ENCODE results near the gene CASP7. TPM values are rescaled to one million over a fixed set of nuclear protein-coding genes. Genes with fewer than 3 reads are reported as not detected.

Gene CASP7
- total RNA-seq, 1 experiment from 2014 or later = 4.7 TPM

- Mint-ChIP-seq H3K27me3 (ENCODE audit: low read depth) (no peaks in the 10 kb centered on the region), H3K9me3 (no peaks in the 10 kb centered on the region), H3K4me3 (no peak overlapping the region), H3K36me3 (no peaks in the 10 kb centered on the region), H3K4me1 (no peaks in the 10 kb centered on the region), H3K27ac (no peak overlapping the region)
- ChIA-PET CTCF (no interaction called here), POLR2A (no interaction called here)
- DNase-seq (ENCODE audit: low spot score) (no peak), ATAC-seq (no peak)
- TF ChIP-seq CBFB (CRISPR knock-in tag; IDR thresholded peaks at IDR 0.05; ENCODE audit: low read depth) (no peak), STAT6 (CRISPR knock-in tag; conservative IDR thresholded peaks at IDR 0.05; ENCODE audit: low read depth) (no peak), NFE2L1 (CRISPR knock-in tag; IDR thresholded peaks at IDR 0.05) (no peak), ELF4 (CRISPR knock-in tag; IDR thresholded peaks at IDR 0.05; ENCODE audit: low read depth) (no peak), USF1 (CRISPR knock-in tag; IDR thresholded peaks at IDR 0.05) (no peak), PRRX2 (CRISPR knock-in tag; IDR thresholded peaks at IDR 0.05) (no peak), USF2 (CRISPR knock-in tag; IDR thresholded peaks at IDR 0.05) (no peak), GABPB1 (CRISPR knock-in tag; IDR thresholded peaks at IDR 0.05) (no peak), ZNF416 (CRISPR knock-in tag; IDR thresholded peaks at IDR 0.05) (no peak), ZNF219 (CRISPR knock-in tag; IDR thresholded peaks at IDR 0.05; ENCODE audit: borderline replicate concordance) (no peak), TEAD1 (CRISPR knock-in tag; IDR thresholded peaks at IDR 0.05) (no peak), PREB (CRISPR knock-in tag; IDR thresholded peaks at IDR 0.05; ENCODE audit: borderline replicate concordance) (no peak), ZNF396 (CRISPR knock-in tag; IDR thresholded peaks at IDR 0.05; ENCODE audit: borderline replicate concordance) (no peak), FOXP1 (CRISPR knock-in tag; IDR thresholded peaks at IDR 0.05; ENCODE audit: borderline replicate concordance) (no peak), ZNF232 (CRISPR knock-in tag; IDR thresholded peaks at IDR 0.05) (no peak), ZNF138 (CRISPR knock-in tag; conservative IDR thresholded peaks at IDR 0.05) (no peak)
Measured at GRCh38 chr10:113657544-113657943, 22.2 kb upstream of the CASP7 start.

GRCh38 chr10:113661332-113661731, 18.4 kb upstream of the CASP7 start:
- POLR2A ChIA-PET = no interaction called here
- Mint-ChIP-seq H3K4me1 (0 out of 2 replicates have a peak, but pooled peaks cover 3% of the 10 kb centered on the region), H3K9me3 (no peaks in the 10 kb centered on the region), H3K36me3 (no peaks in the 10 kb centered on the region), H3K27me3 (ENCODE audit: low read depth) (no peaks in the 10 kb centered on the region), H3K27ac (no peak overlapping the region), H3K4me3 (no peak overlapping the region)
- DNase-seq (ENCODE audit: low spot score) (no peak), ATAC-seq (no peak)
- TF ChIP-seq NR1H2 (CRISPR knock-in tag; IDR thresholded peaks at IDR 0.05) (no peak), TP53 (CRISPR knock-in tag; IDR thresholded peaks at IDR 0.05) (no peak), E2F1 (CRISPR knock-in tag; IDR thresholded peaks at IDR 0.05) (no peak), ZNF317 (CRISPR knock-in tag; IDR thresholded peaks at IDR 0.05; ENCODE audit: borderline replicate concordance, low read depth) (no peak), GRHL2 (CRISPR knock-in tag; IDR thresholded peaks at IDR 0.05; ENCODE audit: insufficient replicate concordance, severe bottlenecking) (no peak), ZNF263 (CRISPR knock-in tag; IDR thresholded peaks at IDR 0.05; ENCODE audit: low read depth) (no peak), FOXP1 (CRISPR knock-in tag; IDR thresholded peaks at IDR 0.05; ENCODE audit: borderline replicate concordance) (no peak), SMAD3 (CRISPR knock-in tag; IDR thresholded peaks at IDR 0.05; ENCODE audit: borderline replicate concordance) (no peak), USF2 (CRISPR knock-in tag; IDR thresholded peaks at IDR 0.05) (no peak), ETV6 (CRISPR knock-in tag; IDR thresholded peaks at IDR 0.05) (no peak)
- CTCF ChIA-PET = no interaction called here
